GM23338 (cell line): Measurements from ENCODE around the gene THUMPD3.

ENCODE experiments used
- EZH2 ChIP-seq: fragments of 200-600 bp; sonication (generic); IDR thresholded peaks from one replicate; pipeline ENCODE4 v1.8.0; 2017; ENCODE audit warnings: antibody characterized with exemption, mild to moderate bottlenecking, low read depth; ENCODE audit not compliant: unreplicated experiment
- EZH2phosphoT487 ChIP-seq: fragments of 200-600 bp; sonication (generic); IDR thresholded peaks from one replicate; pipeline ENCODE4 v1.8.1; 2018; ENCODE audit warnings: antibody characterized with exemption; ENCODE audit not compliant: unreplicated experiment
- JUNB ChIP-seq: IDR thresholded peaks from one replicate; pipeline ENCODE4 v1.6.1; 2016; ENCODE audit warnings: antibody characterized with exemption; ENCODE audit not compliant: unreplicated experiment
- POLR2AphosphoS5 ChIP-seq: IDR thresholded peaks from 2 replicates; pipeline ENCODE4 v1.6.1; 2016; ENCODE audit warnings: antibody characterized with exemption, low read depth
- TF ChIP-seq, protein P1 (sequence below), 2 experiments: fragments of 200-600 bp in 1 of 2; sonication (generic) in 1 of 2; conservative IDR thresholded peaks; 2 replicates each; pipeline versions ENCODE4 v1.5.1 to v1.6.1; 2016 to 2017; ENCODE audit warnings: antibody characterized with exemption in 2 of 2, low read depth in 2 of 2, mild to moderate bottlenecking in 2 of 2, moderate library complexity in 1 of 2
- TF ChIP-seq, protein P2 (sequence below): IDR thresholded peaks from one replicate; pipeline ENCODE4 v1.6.1; 2018; ENCODE audit warnings: antibody characterized with exemption; ENCODE audit not compliant: unreplicated experiment

DNA sequence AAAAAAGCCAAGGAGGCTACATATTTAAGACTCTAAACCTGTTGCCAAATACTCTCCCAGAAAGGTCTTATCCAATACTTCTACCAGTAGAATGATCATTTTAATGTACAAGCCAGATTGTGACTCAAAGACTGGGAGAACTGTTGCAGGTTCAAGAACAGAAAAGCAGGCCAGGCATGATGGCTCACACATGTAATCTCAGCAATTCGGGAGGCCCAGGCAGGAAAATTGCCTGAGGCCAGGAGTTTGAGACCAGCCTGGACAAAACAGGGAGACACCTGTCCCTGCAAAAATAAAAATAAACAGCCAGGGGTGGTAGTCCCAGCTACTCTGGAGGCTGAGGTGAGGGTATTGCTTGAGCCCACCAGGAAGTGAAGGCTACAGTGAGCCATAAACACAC is 17.8 kb upstream of the THUMPD3 start:
- TF ChIP-seq, protein P1, sequence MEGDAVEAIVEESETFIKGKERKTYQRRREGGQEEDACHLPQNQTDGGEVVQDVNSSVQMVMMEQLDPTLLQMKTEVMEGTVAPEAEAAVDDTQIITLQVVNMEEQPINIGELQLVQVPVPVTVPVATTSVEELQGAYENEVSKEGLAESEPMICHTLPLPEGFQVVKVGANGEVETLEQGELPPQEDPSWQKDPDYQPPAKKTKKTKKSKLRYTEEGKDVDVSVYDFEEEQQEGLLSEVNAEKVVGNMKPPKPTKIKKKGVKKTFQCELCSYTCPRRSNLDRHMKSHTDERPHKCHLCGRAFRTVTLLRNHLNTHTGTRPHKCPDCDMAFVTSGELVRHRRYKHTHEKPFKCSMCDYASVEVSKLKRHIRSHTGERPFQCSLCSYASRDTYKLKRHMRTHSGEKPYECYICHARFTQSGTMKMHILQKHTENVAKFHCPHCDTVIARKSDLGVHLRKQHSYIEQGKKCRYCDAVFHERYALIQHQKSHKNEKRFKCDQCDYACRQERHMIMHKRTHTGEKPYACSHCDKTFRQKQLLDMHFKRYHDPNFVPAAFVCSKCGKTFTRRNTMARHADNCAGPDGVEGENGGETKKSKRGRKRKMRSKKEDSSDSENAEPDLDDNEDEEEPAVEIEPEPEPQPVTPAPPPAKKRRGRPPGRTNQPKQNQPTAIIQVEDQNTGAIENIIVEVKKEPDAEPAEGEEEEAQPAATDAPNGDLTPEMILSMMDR (conservative IDR thresholded peaks at IDR 0.05; ENCODE audit: low read depth in 2 of 2) = no peak
- TF ChIP-seq POLR2AphosphoS5 = no peak
- no peak for TF ChIP-seq EZH2phosphoT487
- TF ChIP-seq JUNB = no peak
- TF ChIP-seq EZH2 = no peak
- TF ChIP-seq, protein P2, sequence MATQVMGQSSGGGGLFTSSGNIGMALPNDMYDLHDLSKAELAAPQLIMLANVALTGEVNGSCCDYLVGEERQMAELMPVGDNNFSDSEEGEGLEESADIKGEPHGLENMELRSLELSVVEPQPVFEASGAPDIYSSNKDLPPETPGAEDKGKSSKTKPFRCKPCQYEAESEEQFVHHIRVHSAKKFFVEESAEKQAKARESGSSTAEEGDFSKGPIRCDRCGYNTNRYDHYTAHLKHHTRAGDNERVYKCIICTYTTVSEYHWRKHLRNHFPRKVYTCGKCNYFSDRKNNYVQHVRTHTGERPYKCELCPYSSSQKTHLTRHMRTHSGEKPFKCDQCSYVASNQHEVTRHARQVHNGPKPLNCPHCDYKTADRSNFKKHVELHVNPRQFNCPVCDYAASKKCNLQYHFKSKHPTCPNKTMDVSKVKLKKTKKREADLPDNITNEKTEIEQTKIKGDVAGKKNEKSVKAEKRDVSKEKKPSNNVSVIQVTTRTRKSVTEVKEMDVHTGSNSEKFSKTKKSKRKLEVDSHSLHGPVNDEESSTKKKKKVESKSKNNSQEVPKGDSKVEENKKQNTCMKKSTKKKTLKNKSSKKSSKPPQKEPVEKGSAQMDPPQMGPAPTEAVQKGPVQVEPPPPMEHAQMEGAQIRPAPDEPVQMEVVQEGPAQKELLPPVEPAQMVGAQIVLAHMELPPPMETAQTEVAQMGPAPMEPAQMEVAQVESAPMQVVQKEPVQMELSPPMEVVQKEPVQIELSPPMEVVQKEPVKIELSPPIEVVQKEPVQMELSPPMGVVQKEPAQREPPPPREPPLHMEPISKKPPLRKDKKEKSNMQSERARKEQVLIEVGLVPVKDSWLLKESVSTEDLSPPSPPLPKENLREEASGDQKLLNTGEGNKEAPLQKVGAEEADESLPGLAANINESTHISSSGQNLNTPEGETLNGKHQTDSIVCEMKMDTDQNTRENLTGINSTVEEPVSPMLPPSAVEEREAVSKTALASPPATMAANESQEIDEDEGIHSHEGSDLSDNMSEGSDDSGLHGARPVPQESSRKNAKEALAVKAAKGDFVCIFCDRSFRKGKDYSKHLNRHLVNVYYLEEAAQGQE = no peak
